Activated CD8-positive, alpha-beta memory T cell treated with anti-CD3 and anti-CD28 coated beads, Interleukin-2, amount 10 ng/mL, durations not matched to agents 7 days and 5 days (primary cell): ENCODE measurements around the gene CHST4. TPM values are rescaled to one million over a fixed set of nuclear protein-coding genes. Genes with fewer than 3 reads are reported as not detected.
"Not testable (repeated sequence)": the region's sequence is repeated elsewhere in the genome, so short reads cannot be mapped to it uniquely, and the experiment has no call there.

Experiments
- ATAC-seq: fragments of 150-1000 bp; cut with Tn5 transposase; one replicate; pipeline ENCODE4 v1.10.0; 2021; ENCODE audit warnings: moderate library complexity
- CTCF ChIA-PET: fragments of 350-600 bp; sonication (Branson Sonifier 250); formaldehyde crosslinking; loops from one replicate; lab custom pipeline; 2021; ENCODE audit warnings: antibody characterized with exemption; lab: Charles Lee
- DNase-seq: peaks from one replicate; pipeline ENCODE4 v3.0.0-alpha.2; 2020
- H3K27ac Mint-ChIP-seq: one replicate; pipeline ENCODE4 v1.8.0; 2021; ENCODE audit warnings: mild to moderate bottlenecking, mixed read lengths
- H3K27me3 Mint-ChIP-seq: one replicate; pipeline ENCODE4 v1.8.0; 2021; ENCODE audit warnings: mixed read lengths
- H3K36me3 Mint-ChIP-seq: one replicate; pipeline ENCODE4 v1.8.0; 2021; ENCODE audit warnings: mild to moderate bottlenecking, mixed read lengths
- H3K4me1 Mint-ChIP-seq: one replicate; pipeline ENCODE4 v1.8.0; 2021; ENCODE audit warnings: mixed read lengths
- H3K4me3 Mint-ChIP-seq: one replicate; pipeline ENCODE4 v1.8.0; 2021; ENCODE audit warnings: mild to moderate bottlenecking, moderate library complexity, mixed read lengths
- H3K9me3 Mint-ChIP-seq: one replicate; pipeline ENCODE4 v1.8.0; 2022; ENCODE audit warnings: low read depth, mixed read lengths
- total RNA-seq, 2 experiments: library from RNA; stranded (reverse); gene quantifications; one replicate each; pipeline ENCODE4 v1.2.3, GENCODE V29; 2021

The CHST4 gene
- total RNA-seq, 2 experiments from 2014 or later: not detected

- no peaks in the 10 kb centered on the region for H3K9me3 Mint-ChIP-seq
- peak overlapping the region; percentile 79 for H3K4me3 Mint-ChIP-seq
- CTCF ChIA-PET: interaction anchor here (0.5 to 3.8 kb wide), 25 partner anchors 9 to 990 kb away, joined by 3 to 91 read pairs (median 5); partner anchors contain the start of genes PHLPP2, ZNF23 and ZNF821
- H3K36me3 Mint-ChIP-seq: peaks cover 2% of the 10 kb centered on the region
- H3K27me3 Mint-ChIP-seq: peaks cover 9% of the 10 kb centered on the region
- peaks cover 18% of the 10 kb centered on the region for H3K4me1 Mint-ChIP-seq
- DNase-seq (no peak), ATAC-seq (no peak)
- H3K27ac Mint-ChIP-seq: peak overlapping the region; percentile 93
Measured at GRCh38 chr16:71564335-71564967, 38.2 kb downstream of the CHST4 start.

GRCh38 chr16:71565812-71566700 is 39.8 kb downstream of the CHST4 start:
- H3K9me3 Mint-ChIP-seq: no peaks in the 10 kb centered on the region
- peaks cover 3% of the 10 kb centered on the region for H3K27me3 Mint-ChIP-seq
- H3K27ac Mint-ChIP-seq: peak overlapping the region; percentile 93
- peaks cover 2% of the 10 kb centered on the region for H3K36me3 Mint-ChIP-seq
- peaks cover 18% of the 10 kb centered on the region for H3K4me1 Mint-ChIP-seq
- peak overlapping the region; percentile 79 for H3K4me3 Mint-ChIP-seq
- no peak for DNase-seq
- no peak for ATAC-seq
- CTCF ChIA-PET: interaction anchor here (0.7 to 3.8 kb wide), 16 partner anchors 8 to 396 kb away, joined by 3 to 91 read pairs (median 6); partner anchors contain the start of genes PHLPP2, TAT and ZNF821

- DNase-seq (no peak), ATAC-seq (no peak)
- H3K4me1 Mint-ChIP-seq: peaks cover 18% of the 10 kb centered on the region
- CTCF ChIA-PET: interaction anchor here (3.8 kb wide), 1 partner anchor 43 kb away, joined by 91 read pairs; no protein-coding TSS in a partner anchor
- no peak overlapping the region for H3K27ac Mint-ChIP-seq
- no peak overlapping the region for H3K4me3 Mint-ChIP-seq
- no peaks in the 10 kb centered on the region for H3K9me3 Mint-ChIP-seq
- H3K36me3 Mint-ChIP-seq: no peaks in the 10 kb centered on the region
- peaks cover 12% of the 10 kb centered on the region for H3K27me3 Mint-ChIP-seq
Measured at GRCh38 chr16:71567931-71568330, 41.7 kb downstream of the CHST4 start.

- peaks cover 15% of the 10 kb centered on the region for H3K27me3 Mint-ChIP-seq
- H3K27ac Mint-ChIP-seq: no peak overlapping the region
- H3K4me1 Mint-ChIP-seq: peaks cover 18% of the 10 kb centered on the region
- no peak for DNase-seq
- H3K4me3 Mint-ChIP-seq: no peak overlapping the region
- H3K36me3 Mint-ChIP-seq: no peaks in the 10 kb centered on the region
- ATAC-seq: no peak
- H3K9me3 Mint-ChIP-seq: no peaks in the 10 kb centered on the region
- CTCF ChIA-PET: interaction anchor here (2.0 kb wide), 1 partner anchor 42 kb away, joined by 9 read pairs; no protein-coding TSS in a partner anchor
Measured at GRCh38 chr16:71568551-71568950, 42.3 kb downstream of the CHST4 start.

GRCh38 chr16:71569621-71570020 is 43.4 kb downstream of the CHST4 start:
- peaks cover 13% of the 10 kb centered on the region for H3K4me1 Mint-ChIP-seq
- H3K27ac Mint-ChIP-seq: no peak overlapping the region
- peaks cover 17% of the 10 kb centered on the region for H3K27me3 Mint-ChIP-seq
- no peak for DNase-seq
- H3K36me3 Mint-ChIP-seq: no peaks in the 10 kb centered on the region
- no peak overlapping the region for H3K4me3 Mint-ChIP-seq
- no peak for ATAC-seq
- H3K9me3 Mint-ChIP-seq: no peaks in the 10 kb centered on the region
- CTCF ChIA-PET: interaction anchor here (2.0 kb wide), 1 partner anchor 41 kb away, joined by 9 read pairs; no protein-coding TSS in a partner anchor

GRCh38 chr16:71570144-71570543 is 43.9 kb downstream of the CHST4 start:
- peaks cover 20% of the 10 kb centered on the region for H3K27me3 Mint-ChIP-seq
- DNase-seq (no peak), ATAC-seq (no peak)
- H3K9me3 Mint-ChIP-seq: no peaks in the 10 kb centered on the region
- H3K36me3 Mint-ChIP-seq: no peaks in the 10 kb centered on the region
- no peak overlapping the region for H3K27ac Mint-ChIP-seq
- no peak overlapping the region for H3K4me3 Mint-ChIP-seq
- CTCF ChIA-PET: interaction anchor here (2.0 kb wide), 1 partner anchor 41 kb away, joined by 9 read pairs; no protein-coding TSS in a partner anchor
- peaks cover 13% of the 10 kb centered on the region for H3K4me1 Mint-ChIP-seq

- CTCF ChIA-PET: interaction anchor here (1.3 to 2.8 kb wide), 2 partner anchors 8 to 38 kb away, joined by 5 to 8 read pairs; no protein-coding TSS in a partner anchor
- peaks cover 43% of the 10 kb centered on the region for H3K27me3 Mint-ChIP-seq
- no peak for DNase-seq
- H3K4me3 Mint-ChIP-seq: no peak overlapping the region
- no peak overlapping the region for H3K27ac Mint-ChIP-seq
- no peaks in the 10 kb centered on the region for H3K9me3 Mint-ChIP-seq
- no peaks in the 10 kb centered on the region for H3K36me3 Mint-ChIP-seq
- ATAC-seq: no peak
- no peaks in the 10 kb centered on the region for H3K4me1 Mint-ChIP-seq
Measured at GRCh38 chr16:71572497-71573116, 46.4 kb downstream of the CHST4 start.

GRCh38 chr16:71573387-71574094 is 47.3 kb downstream of the CHST4 start:
- no peaks in the 10 kb centered on the region for H3K4me1 Mint-ChIP-seq
- H3K27ac Mint-ChIP-seq: no peak overlapping the region
- no peak for DNase-seq
- peaks cover 48% of the 10 kb centered on the region for H3K27me3 Mint-ChIP-seq
- H3K9me3 Mint-ChIP-seq: no peaks in the 10 kb centered on the region
- no peak overlapping the region for H3K4me3 Mint-ChIP-seq
- H3K36me3 Mint-ChIP-seq: no peaks in the 10 kb centered on the region
- CTCF ChIA-PET: interaction anchor here (1.3 to 2.8 kb wide), 2 partner anchors 9 to 37 kb away, joined by 5 to 8 read pairs; no protein-coding TSS in a partner anchor
- no peak for ATAC-seq

GRCh38 chr16:71574702-71575101 is 48.5 kb downstream of the CHST4 start:
- peaks cover 48% of the 10 kb centered on the region for H3K27me3 Mint-ChIP-seq
- H3K4me3 Mint-ChIP-seq: no peak overlapping the region
- no peak for DNase-seq
- H3K9me3 Mint-ChIP-seq: no peaks in the 10 kb centered on the region
- H3K36me3 Mint-ChIP-seq: no peaks in the 10 kb centered on the region
- no peaks in the 10 kb centered on the region for H3K4me1 Mint-ChIP-seq
- H3K27ac Mint-ChIP-seq: no peak overlapping the region
- CTCF ChIA-PET: interaction anchor here (2.8 kb wide), 1 partner anchor 10 kb away, joined by 8 read pairs; no protein-coding TSS in a partner anchor
- no peak for ATAC-seq

GRCh38 chr16:71576971-71577370 is 50.7 kb downstream of the CHST4 start, which contains the start of gene TAT:
TSS of gene TAT (minus strand) at chr16:71577092. CDS start at chr16:71576415, 677 bp downstream.
- Mint-ChIP-seq H3K9me3 (no peaks in the 10 kb centered on the region), H3K4me3 (no peak within 1 kb of the TSS), H3K36me3 (no peaks in the 10 kb centered on the region), H3K27ac (no peak within 1 kb of the TSS), H3K4me1 (no peaks in the 10 kb centered on the region), H3K27me3 (peaks cover 41% of the 10 kb centered on the region)
- CTCF ChIA-PET: interaction anchor here (0.6 to 1.7 kb wide), 5 partner anchors 11 to 115 kb away, joined by 3 to 6 read pairs (median 4); partner anchors contain the start of gene ZNF23
- no peak for DNase-seq
- ATAC-seq: no peak

GRCh38 chr16:71582553-71582848 is 56.3 kb downstream of the CHST4 start:
- not testable (repeated sequence) for H3K9me3 Mint-ChIP-seq, H3K36me3 Mint-ChIP-seq, H3K27ac Mint-ChIP-seq, ATAC-seq, H3K4me1 Mint-ChIP-seq, H3K4me3 Mint-ChIP-seq, DNase-seq
- H3K27me3 Mint-ChIP-seq: peaks cover 28% of the 10 kb centered on the region
- CTCF ChIA-PET: interaction anchor here (3.0 kb wide), 1 partner anchor 29 kb away, joined by 8 read pairs; no protein-coding TSS in a partner anchor

GRCh38 chr16:71584543-71585317 is 58.5 kb downstream of the CHST4 start:
- Mint-ChIP-seq H3K27ac (no peak overlapping the region), H3K36me3 (no peaks in the 10 kb centered on the region), H3K9me3 (no peaks in the 10 kb centered on the region), H3K27me3 (peaks cover 23% of the 10 kb centered on the region), H3K4me1 (no peaks in the 10 kb centered on the region), H3K4me3 (no peak overlapping the region)
- DNase-seq (no peak), ATAC-seq (no peak)
- CTCF ChIA-PET: interaction anchor here (3.0 kb wide), 1 partner anchor 26 kb away, joined by 8 read pairs; no protein-coding TSS in a partner anchor
